ENCODE data around the gene SLC6A13. TPM values are rescaled to one million over a fixed set of nuclear protein-coding genes. Genes with fewer than 3 reads are reported as not detected.

The SLC6A13 gene
- polyA plus RNA-seq, 3 donors, result 44.2 to 60.0 (median 57.2) TPM

GRCh38 chr12:182381-182892 lies 80.2 kb downstream of the SLC6A13 start:
- DNase-seq, result no peak

GRCh38 chr12:181921-182320 lies 80.7 kb downstream of the SLC6A13 start:
- DNase-seq, result no peak

- DNase-seq, result no peak
These were observed 82.2 kb downstream of the SLC6A13 start for GRCh38 chr12:180445-180844.

- DNase-seq, result no peak
These were observed 82.8 kb downstream of the SLC6A13 start for GRCh38 chr12:179885-180284.

GRCh38 chr12:179131-179884 lies 83.3 kb downstream of the SLC6A13 start:
- no peak for DNase-seq

- no peak for DNase-seq
These were observed 83.9 kb downstream of the SLC6A13 start for GRCh38 chr12:178829-179109.

GRCh38 chr12:177980-178828 lies 84.4 kb downstream of the SLC6A13 start:
- no peak for DNase-seq

GRCh38 chr12:177336-177979 lies 85.2 kb downstream of the SLC6A13 start:
- no peak for DNase-seq

- DNase-seq, result no peak
These were observed 86.1 kb downstream of the SLC6A13 start for GRCh38 chr12:176321-177181.

GRCh38 chr12:175759-176158 lies 86.9 kb downstream of the SLC6A13 start:
- no peak for DNase-seq

- no peak for DNase-seq
These were observed 87.4 kb downstream of the SLC6A13 start for GRCh38 chr12:175250-175649.

GRCh38 chr12:174596-174995 lies 88.0 kb downstream of the SLC6A13 start:
- no peak for DNase-seq

- DNase-seq, result no peak
These were observed 88.5 kb downstream of the SLC6A13 start for GRCh38 chr12:174124-174523.

- no peak for DNase-seq
These were observed 89.9 kb downstream of the SLC6A13 start for GRCh38 chr12:172732-173161.

GRCh38 chr12:171743-172676 lies 90.6 kb downstream of the SLC6A13 start:
- DNase-seq, result no peak

- no peak for DNase-seq
These were observed 91.4 kb downstream of the SLC6A13 start for GRCh38 chr12:171276-171675.

Measured in renal pelvis (tissue), 4 donors.